CD8-positive, alpha-beta memory T cell (primary cell): ENCODE data around the gene CABYR. TPM values are rescaled to one million over a fixed set of nuclear protein-coding genes. Genes with fewer than 3 reads are reported as not detected.

Source experiments
- CTCF ChIA-PET: fragments of 350-600 bp; sonication (Branson Sonifier 250); formaldehyde crosslinking; loops from one replicate; lab custom pipeline; 2021; ENCODE audit warnings: antibody characterized with exemption; lab: Charles Lee
- POLR2A ChIA-PET: fragments of 350-600 bp; sonication (Branson Sonifier 250); formaldehyde crosslinking; loops from one replicate; lab custom pipeline; 2021; ENCODE audit warnings: antibody characterized with exemption; lab: Charles Lee
- DNase-seq, 5 donors: peaks; one replicate each; pipeline versions ENCODE4 v3.0.0 to v3.0.0-alpha.2; 2020 to 2022; ENCODE audit warnings: mixed read lengths in 1 of 5
- H3K27ac ChIP-seq: one replicate; pipeline ENCODE4 v1.7.0; 2013; ENCODE audit warnings: low read depth, mild to moderate bottlenecking, low read length, moderate library complexity
- H3K27me3 ChIP-seq: 2 replicates; pipeline ENCODE4 v1.7.0; 2013; ENCODE audit warnings: low read length, mild to moderate bottlenecking; ENCODE audit not compliant: insufficient read depth, poor library complexity, severe bottlenecking
- H3K36me3 ChIP-seq: 2 replicates; pipeline ENCODE4 v1.7.0; 2013; ENCODE audit warnings: mild to moderate bottlenecking, low read length, moderate library complexity; ENCODE audit not compliant: insufficient read depth
- H3K4me1 ChIP-seq: 2 replicates; pipeline ENCODE4 v1.7.0; 2013; ENCODE audit warnings: mild to moderate bottlenecking, low read length, moderate library complexity; ENCODE audit not compliant: insufficient read depth
- H3K4me3 ChIP-seq: 2 replicates; pipeline ENCODE4 v1.7.0; 2013; ENCODE audit warnings: mild to moderate bottlenecking, low read length
- H3K9me3 ChIP-seq: 2 replicates; pipeline ENCODE4 v1.7.0; 2013; ENCODE audit warnings: mild to moderate bottlenecking, low read length
- H3K27ac Mint-ChIP-seq, 8 donors: one replicate each; pipeline ENCODE4 v1.8.0; 2020 to 2021; ENCODE audit warnings: mixed read lengths in 8 of 8, mild to moderate bottlenecking in 6 of 8, inconsistent platforms in 3 of 8, moderate library complexity in 3 of 8
- H3K27me3 Mint-ChIP-seq, 2 donors: one replicate each; pipeline ENCODE4 v1.8.0; 2020 to 2021; ENCODE audit warnings: mixed read lengths in 2 of 2, mild to moderate bottlenecking in 1 of 2, moderate library complexity in 1 of 2
- H3K36me3 Mint-ChIP-seq, 3 donors: one replicate each; pipeline ENCODE4 v1.8.0; 2020 to 2021; ENCODE audit warnings: mixed read lengths in 3 of 3, inconsistent platforms in 1 of 3, mild to moderate bottlenecking in 1 of 3
- H3K4me1 Mint-ChIP-seq, 3 donors: one replicate each; pipeline ENCODE4 v1.8.0; 2020 to 2021; ENCODE audit warnings: mixed read lengths in 3 of 3, inconsistent platforms in 1 of 3, mild to moderate bottlenecking in 1 of 3
- H3K4me3 Mint-ChIP-seq, 7 donors: one replicate each; pipeline ENCODE4 v1.8.0; 2020 to 2021; ENCODE audit warnings: mixed read lengths in 7 of 7, mild to moderate bottlenecking in 6 of 7, moderate library complexity in 4 of 7, inconsistent platforms in 2 of 7
- H3K9me3 Mint-ChIP-seq, 5 donors: one replicate each; pipeline ENCODE4 v1.8.0; 2020 to 2022; ENCODE audit warnings: mixed read lengths in 5 of 5, mild to moderate bottlenecking in 3 of 5, moderate library complexity in 2 of 5, inconsistent platforms in 1 of 5
- polyA plus RNA-seq: library from polyadenylated mRNA; unstranded; fragments of 300-500 nt; fragmentation: Illumina TruSeq; gene quantifications from one replicate; pipeline ENCODE4 v1.2.3, GENCODE V29; 2021
- total RNA-seq, 2 experiments: library from RNA; stranded (reverse); gene quantifications; one replicate each; pipeline ENCODE4 v1.2.3, GENCODE V29; 2021

Gene CABYR
- total and polyA plus RNA-seq, 3 experiments from 2014 or later = 0.62 to 1.7 (median 1.2) TPM

DNA sequence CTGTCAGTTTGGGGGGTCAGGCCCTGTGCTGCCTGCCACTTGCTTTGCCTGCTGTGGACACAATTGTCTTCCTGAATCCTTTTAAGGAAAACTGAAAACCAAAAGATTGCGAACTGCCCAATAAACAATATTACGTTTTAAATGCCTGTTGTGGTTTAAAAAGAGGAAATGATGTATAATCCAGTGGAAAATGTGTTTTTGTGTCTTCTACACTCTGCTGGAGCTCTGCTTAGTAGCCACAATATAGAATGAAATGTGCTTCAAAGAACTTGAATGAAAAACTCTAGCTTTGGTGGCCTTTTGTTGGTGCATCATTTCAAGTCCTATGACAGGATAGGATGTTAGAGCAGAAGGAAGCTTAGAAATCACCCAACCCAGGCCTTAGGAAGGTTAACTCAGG, 23.2 kb upstream of the CABYR start:
- peak overlapping the region; percentile 17 to 94 (median 64) for H3K27ac Mint-ChIP-seq
- peaks cover 0 to 1% of the 10 kb centered on the region in 2 donors for H3K27me3 Mint-ChIP-seq
- no peak overlapping the region for H3K4me3 Mint-ChIP-seq
- no peak for DNase-seq
- no peaks in the 10 kb centered on the region for H3K27me3 ChIP-seq
- H3K4me1 ChIP-seq = peaks cover 14% of the 10 kb centered on the region
- no peaks in the 10 kb centered on the region for H3K9me3 ChIP-seq
- H3K9me3 Mint-ChIP-seq = no peaks in the 10 kb centered on the region
- CTCF ChIA-PET = interaction anchor here (0.9 to 1.8 kb wide), 4 partner anchors 150 to 197 kb away, joined by 3 to 5 read pairs (median 3); no protein-coding TSS in a partner anchor
- POLR2A ChIA-PET = no interaction called here
- peaks cover 38 to 57% (median 48%) of the 10 kb centered on the region in 3 donors for H3K4me1 Mint-ChIP-seq
- peaks cover 0 to 86% (median 19%) of the 10 kb centered on the region in 3 donors for H3K36me3 Mint-ChIP-seq
- no peak overlapping the region for H3K27ac ChIP-seq
- H3K4me3 ChIP-seq = no peak overlapping the region
- H3K36me3 ChIP-seq = peaks cover 50% of the 10 kb centered on the region

DNA sequence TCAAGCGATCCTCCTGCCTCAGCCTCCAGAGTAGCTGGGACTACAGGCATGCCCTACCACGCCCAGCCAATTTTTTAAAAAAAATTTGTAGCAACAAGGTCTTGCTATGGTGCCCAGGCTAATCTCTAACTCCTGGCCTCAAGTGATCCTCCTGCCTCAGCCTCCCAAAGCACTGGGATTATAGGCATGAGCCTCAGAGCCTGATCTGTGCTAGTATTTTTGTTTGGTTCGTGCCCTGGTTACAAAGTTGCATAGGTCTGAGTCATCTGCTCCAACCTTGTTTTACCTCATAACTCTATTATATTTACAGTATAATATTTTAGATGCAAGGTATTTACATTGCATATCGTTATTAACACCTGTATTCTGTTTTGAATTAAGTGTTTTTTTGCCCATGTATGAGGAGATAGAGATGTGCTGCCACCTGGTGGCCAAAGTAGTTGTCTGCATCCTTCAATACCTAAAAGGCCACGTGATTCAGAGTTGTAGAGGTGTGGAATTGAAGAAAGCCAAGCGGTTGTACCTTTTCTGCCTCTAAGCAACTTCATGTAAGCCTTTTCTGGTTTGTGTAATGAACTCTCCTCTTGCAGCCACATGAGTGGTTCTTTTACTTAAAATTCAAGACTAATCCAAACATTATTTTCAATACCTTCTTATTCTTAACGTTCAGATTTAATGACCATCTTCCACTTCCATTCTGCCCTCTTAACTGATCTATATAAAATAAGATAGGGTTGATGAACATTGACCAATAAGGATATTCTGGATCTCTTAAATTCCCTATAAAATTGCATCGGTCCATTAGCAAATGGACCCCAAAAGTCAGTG, 19.9 kb upstream of the CABYR start:
- H3K36me3 ChIP-seq = peaks cover 48% of the 10 kb centered on the region
- peak; percentile 67 to 82 (median 68) for DNase-seq
- H3K4me1 Mint-ChIP-seq = peaks cover 28 to 43% (median 28%) of the 10 kb centered on the region in 3 donors
- H3K9me3 ChIP-seq = no peaks in the 10 kb centered on the region
- ChIA-PET CTCF (interaction anchor here (0.7 to 1.6 kb wide), 13 partner anchors 8 to 307 kb away, joined by 3 to 5 read pairs (median 3); no protein-coding TSS in a partner anchor), POLR2A (interaction anchor here (1.2 kb wide), 1 partner anchor 248 kb away, joined by 3 read pairs; no protein-coding TSS in a partner anchor)
- H3K27ac ChIP-seq = no peak overlapping the region
- peaks cover 14% of the 10 kb centered on the region for H3K4me1 ChIP-seq
- no peak overlapping the region for H3K4me3 Mint-ChIP-seq
- no peaks in the 10 kb centered on the region for H3K9me3 Mint-ChIP-seq
- H3K36me3 Mint-ChIP-seq = peaks cover 0 to 93% (median 21%) of the 10 kb centered on the region in 3 donors
- H3K27ac Mint-ChIP-seq = peak overlapping the region in 7 of 8 donors; percentile 1 to 80 (median 68)
- peaks cover 0 to 4% of the 10 kb centered on the region in 2 donors for H3K27me3 Mint-ChIP-seq
- no peaks in the 10 kb centered on the region for H3K27me3 ChIP-seq
- no peak overlapping the region for H3K4me3 ChIP-seq

DNA sequence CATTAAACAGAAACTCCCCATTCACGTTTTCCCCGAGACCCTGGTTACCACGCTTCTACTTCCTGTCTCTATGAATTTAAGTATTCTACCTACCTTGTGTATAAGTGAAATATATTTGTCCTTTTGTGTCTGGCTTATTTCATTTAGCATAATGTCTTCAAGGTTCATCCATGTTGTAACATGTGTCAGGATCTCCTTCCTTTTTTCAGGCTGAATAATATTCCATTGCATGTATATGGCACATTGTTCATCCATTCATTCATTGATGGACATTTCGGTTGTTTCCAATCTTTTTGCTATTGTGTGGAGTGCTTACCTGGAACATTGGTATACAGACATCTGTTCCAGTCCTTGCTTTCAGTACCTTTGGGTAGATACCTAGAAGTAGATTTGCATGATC, 18.2 kb upstream of the CABYR start:
- H3K36me3 ChIP-seq = peaks cover 51% of the 10 kb centered on the region
- peaks cover 0 to 93% (median 22%) of the 10 kb centered on the region in 3 donors for H3K36me3 Mint-ChIP-seq
- H3K4me3 ChIP-seq = no peak overlapping the region
- no peak overlapping the region for H3K27ac ChIP-seq
- H3K4me1 Mint-ChIP-seq = peaks cover 11 to 26% (median 11%) of the 10 kb centered on the region in 3 donors
- H3K4me3 Mint-ChIP-seq = no peak overlapping the region
- no peaks in the 10 kb centered on the region for H3K27me3 ChIP-seq
- ChIA-PET POLR2A (no interaction called here), CTCF (interaction anchor here (1.2 to 1.4 kb wide), 2 partner anchors 36 to 207 kb away, joined by 3 to 4 read pairs; no protein-coding TSS in a partner anchor)
- H3K27ac Mint-ChIP-seq = peak overlapping the region in 1 of 8 donors; percentile 5
- H3K27me3 Mint-ChIP-seq = peaks cover 0 to 4% of the 10 kb centered on the region in 2 donors
- DNase-seq = no peak
- H3K9me3 ChIP-seq = no peaks in the 10 kb centered on the region
- H3K4me1 ChIP-seq = peaks cover 3% of the 10 kb centered on the region
- no peaks in the 10 kb centered on the region for H3K9me3 Mint-ChIP-seq

DNA sequence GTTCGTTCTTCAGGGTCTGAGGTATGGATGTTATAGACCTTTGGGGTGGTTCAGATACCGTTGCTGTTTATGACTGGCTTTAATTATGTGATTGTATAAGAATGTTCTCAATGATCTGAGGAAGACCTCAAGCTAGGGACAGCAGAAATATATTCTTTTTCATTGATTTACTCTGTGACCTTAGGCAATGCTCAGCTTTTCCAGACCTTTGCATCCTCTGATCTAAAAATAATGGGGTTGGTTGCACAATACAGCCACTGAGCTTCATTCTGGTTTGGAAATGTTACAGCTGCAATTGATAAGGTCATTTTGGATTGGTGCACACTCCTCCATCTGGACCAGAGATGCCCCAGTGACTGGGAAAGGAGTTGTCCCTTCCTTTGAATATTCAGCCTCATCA, 17.2 kb upstream of the CABYR start:
- no peaks in the 10 kb centered on the region for H3K9me3 ChIP-seq
- POLR2A ChIA-PET = interaction anchor here (0.6 kb wide), 1 partner anchor 114 kb away, joined by 7 read pairs; no protein-coding TSS in a partner anchor
- peaks cover 9 to 24% (median 10%) of the 10 kb centered on the region in 3 donors for H3K4me1 Mint-ChIP-seq
- H3K36me3 ChIP-seq = peaks cover 50% of the 10 kb centered on the region
- no peak overlapping the region for H3K27ac ChIP-seq
- no peak overlapping the region for H3K4me3 Mint-ChIP-seq
- CTCF ChIA-PET = interaction anchor here (1.2 to 1.4 kb wide), 2 partner anchors 37 to 208 kb away, joined by 3 to 4 read pairs; no protein-coding TSS in a partner anchor
- H3K4me3 ChIP-seq = no peak overlapping the region
- no peak overlapping the region for H3K27ac Mint-ChIP-seq
- no peaks in the 10 kb centered on the region for H3K27me3 ChIP-seq
- DNase-seq = no peak
- H3K9me3 Mint-ChIP-seq = no peaks in the 10 kb centered on the region
- peaks cover 0 to 92% (median 22%) of the 10 kb centered on the region in 3 donors for H3K36me3 Mint-ChIP-seq
- H3K27me3 Mint-ChIP-seq = peaks cover 0 to 4% of the 10 kb centered on the region in 2 donors
- no peaks in the 10 kb centered on the region for H3K4me1 ChIP-seq

DNA sequence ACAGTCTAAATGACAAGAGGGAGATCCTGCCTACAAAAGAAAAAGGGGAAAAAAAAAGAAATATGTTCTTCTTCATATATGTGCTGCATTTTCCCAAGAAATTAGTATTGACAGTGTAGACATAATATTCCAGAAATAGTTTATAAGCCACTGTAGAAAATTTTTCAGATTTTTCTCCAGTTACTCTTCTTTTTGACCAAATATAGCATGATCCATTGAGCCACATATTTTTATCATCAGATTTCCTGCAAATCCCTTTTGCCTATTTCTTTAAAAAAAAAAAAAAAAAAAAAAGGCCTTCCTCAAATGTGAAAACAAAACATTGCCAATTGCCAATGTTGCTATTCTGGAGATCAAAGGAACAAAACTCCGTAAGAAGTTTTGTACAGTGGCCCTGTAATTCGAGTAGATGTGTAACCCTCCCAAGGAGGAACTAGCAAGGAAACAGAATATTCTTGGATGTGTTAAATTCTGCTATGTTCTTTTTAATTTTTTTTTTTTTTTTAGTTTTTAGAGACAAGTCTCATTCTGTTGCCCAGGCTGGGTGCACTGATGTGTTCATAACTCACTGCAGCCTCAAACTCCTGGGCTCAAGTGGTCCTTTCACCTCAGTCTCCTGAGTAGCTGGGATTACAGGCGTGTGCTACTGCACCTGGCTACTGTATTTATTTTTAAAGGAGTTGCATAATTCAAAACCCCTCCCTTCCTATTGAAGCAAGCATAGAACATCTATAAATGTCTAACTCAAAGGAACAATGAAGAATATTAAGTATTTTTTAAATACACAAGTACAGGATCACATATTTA, 12.5 kb upstream of the CABYR start:
- H3K4me1 Mint-ChIP-seq = peaks cover 0 to 6% (median 5%) of the 10 kb centered on the region in 3 donors
- peaks cover 0 to 3% of the 10 kb centered on the region in 2 donors for H3K27me3 Mint-ChIP-seq
- Histone ChIP-seq H3K4me3 (no peak overlapping the region), H3K9me3 (no peaks in the 10 kb centered on the region), H3K27ac (no peak overlapping the region), H3K36me3 (peaks cover 66% of the 10 kb centered on the region), H3K4me1 (no peaks in the 10 kb centered on the region), H3K27me3 (no peaks in the 10 kb centered on the region)
- peaks cover 4 to 83% (median 37%) of the 10 kb centered on the region in 3 donors for H3K36me3 Mint-ChIP-seq
- no peaks in the 10 kb centered on the region for H3K9me3 Mint-ChIP-seq
- DNase-seq = no peak
- peak overlapping the region in 3 of 8 donors; percentile 7 to 42 (median 9) for H3K27ac Mint-ChIP-seq
- CTCF ChIA-PET = interaction anchor here (1.3 kb wide), 1 partner anchor 8 kb away, joined by 4 read pairs; no protein-coding TSS in a partner anchor
- H3K4me3 Mint-ChIP-seq = no peak overlapping the region
- POLR2A ChIA-PET = interaction anchor here (1.6 kb wide), 1 partner anchor 12 kb away, joined by 3 read pairs; the partner anchor contains the start of gene CABYR

DNA sequence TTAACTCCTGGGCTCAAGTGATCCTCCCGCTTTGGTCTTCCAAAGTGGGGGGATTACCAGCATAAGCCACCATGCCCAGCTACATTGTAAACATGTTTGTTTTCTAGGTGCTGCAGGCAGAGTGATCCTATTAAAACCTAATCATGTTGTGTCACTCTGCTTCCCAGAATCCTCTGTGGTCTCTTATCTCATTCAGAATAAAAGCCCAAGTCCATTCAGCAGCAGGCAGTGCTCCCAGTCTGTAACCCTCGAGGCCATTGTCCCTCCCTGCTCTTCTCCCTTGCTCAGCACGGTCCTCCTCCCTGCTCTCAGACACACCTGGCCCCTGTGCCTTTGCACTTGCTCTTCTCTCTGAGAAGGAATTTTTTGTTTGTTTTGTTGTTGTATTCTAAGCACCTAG, 11.1 kb upstream of the CABYR start:
- ChIA-PET POLR2A (no interaction called here), CTCF (interaction anchor here (1.3 kb wide), 1 partner anchor 10 kb away, joined by 4 read pairs; no protein-coding TSS in a partner anchor)
- Mint-ChIP-seq H3K27ac (peak overlapping the region in 6 of 8 donors; percentile 0 to 86 (median 44)), H3K4me3 (no peak overlapping the region), H3K9me3 (no peaks in the 10 kb centered on the region), H3K4me1 (peaks cover 0 to 5% (median 2%) of the 10 kb centered on the region in 3 donors), H3K36me3 (peaks cover 4 to 85% (median 36%) of the 10 kb centered on the region in 3 donors), H3K27me3 (peaks cover 0 to 1% of the 10 kb centered on the region in 2 donors)
- H3K4me3 ChIP-seq = no peak overlapping the region
- no peaks in the 10 kb centered on the region for H3K27me3 ChIP-seq
- peaks cover 62% of the 10 kb centered on the region for H3K36me3 ChIP-seq
- no peak overlapping the region for H3K27ac ChIP-seq
- DNase-seq = no peak
- H3K9me3 ChIP-seq = no peaks in the 10 kb centered on the region
- H3K4me1 ChIP-seq = no peaks in the 10 kb centered on the region

DNA sequence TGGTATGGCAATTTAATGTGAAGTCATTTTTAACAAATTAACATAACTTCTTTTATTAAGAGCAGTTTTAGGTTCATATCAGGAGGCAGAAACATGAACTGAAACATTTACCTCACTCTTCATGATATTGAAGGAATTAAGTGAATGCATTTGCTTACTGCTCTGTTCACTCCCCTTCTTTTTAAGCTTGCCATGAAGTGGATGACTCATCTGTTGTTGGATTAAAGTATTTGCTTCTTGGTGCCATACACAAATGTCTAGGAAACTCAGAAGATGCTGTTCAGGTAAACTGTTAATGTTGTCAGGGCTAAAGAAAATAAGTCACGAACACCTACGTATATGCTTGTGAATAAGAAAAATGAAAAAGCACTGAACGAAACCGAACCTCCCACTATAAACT, 10.2 kb upstream of the CABYR start:
- peaks cover 0 to 3% (median 0%) of the 10 kb centered on the region in 3 donors for H3K4me1 Mint-ChIP-seq
- H3K4me1 ChIP-seq = no peaks in the 10 kb centered on the region
- peaks cover 64% of the 10 kb centered on the region for H3K36me3 ChIP-seq
- ChIA-PET POLR2A (no interaction called here), CTCF (no interaction called here)
- H3K4me3 Mint-ChIP-seq = no peak overlapping the region
- DNase-seq = no peak
- H3K9me3 ChIP-seq = no peaks in the 10 kb centered on the region
- H3K27ac ChIP-seq = no peak overlapping the region
- H3K27ac Mint-ChIP-seq = peak overlapping the region in 1 of 8 donors; percentile 74
- no peaks in the 10 kb centered on the region for H3K27me3 Mint-ChIP-seq
- H3K4me3 ChIP-seq = no peak overlapping the region
- no peaks in the 10 kb centered on the region for H3K27me3 ChIP-seq
- no peaks in the 10 kb centered on the region for H3K9me3 Mint-ChIP-seq
- H3K36me3 Mint-ChIP-seq = peaks cover 4 to 85% (median 35%) of the 10 kb centered on the region in 3 donors
